Measurements from ENCODE around the gene PTPRO. TPM values are rescaled to one million over a fixed set of nuclear protein-coding genes. Genes with fewer than 3 reads are reported as not detected.

The PTPRO gene
- total and polyA plus RNA-seq, 10 of the 15 experiments (the other 5 are each of a cell fraction or from before 2014, with no cell fraction given), result 1.2 to 5.3 (median 3.5) TPM

DNA sequence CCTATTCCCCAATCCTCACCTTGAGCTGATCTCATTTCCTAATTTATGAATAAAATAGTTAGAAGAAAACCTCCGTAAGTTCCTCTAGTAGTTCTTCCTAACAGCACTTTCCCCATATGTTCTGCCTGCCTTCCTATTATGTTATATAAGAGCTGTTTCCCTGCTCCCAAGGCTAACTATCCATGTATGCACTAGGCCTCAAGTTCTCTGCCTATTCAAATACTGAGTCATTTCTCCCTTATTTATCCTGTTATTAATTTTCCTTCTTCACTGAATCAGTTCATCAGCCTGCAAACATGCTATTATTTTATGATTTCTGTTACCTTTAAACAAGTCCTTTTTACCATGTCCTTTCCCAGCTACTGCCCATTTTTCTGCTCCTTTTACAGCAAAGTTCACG, 302.8 kb downstream of the PTPRO start:
- no peaks in the 10 kb centered on the region for H3K4me1 ChIP-seq (ENCODE audit: control insufficient read depth, insufficient read depth, low read length)
- H3K4me2 ChIP-seq (ENCODE audit: control insufficient read depth, insufficient read depth), result no peak overlapping the region
- ChIA-PET RAD21 (ENCODE audit: unreplicated experiment) (no interaction called here), CTCF (no interaction called here), SMC1A (ENCODE audit: uncharacterized antibody, unreplicated experiment) (interaction anchor here (1.2 to 1.3 kb wide), 2 partner anchors 9 to 16 kb away, joined by 3 read pairs; no protein-coding TSS in a partner anchor), POLR2A (interaction anchor here (1.5 kb wide), 1 partner anchor 165 kb away, joined by 3 read pairs; no protein-coding TSS in a partner anchor)
- TF ChIP-seq PAX5 (IDR thresholded peaks at IDR 0.05; ENCODE audit: borderline replicate concordance, low read depth, low read length), result no peak
- no peak for TF ChIP-seq ASH2L (IDR thresholded peaks at IDR 0.05; ENCODE audit: borderline replicate concordance, low read depth)
- no peak for TF ChIP-seq FOXM1 (IDR thresholded peaks at IDR 0.05; ENCODE audit: low read depth, low read length)
- no peak for TF ChIP-seq ATF7 (IDR thresholded peaks at IDR 0.05; ENCODE audit: low read depth)
- no peak for TF ChIP-seq SPI1 (IDR thresholded peaks at IDR 0.05; ENCODE audit: borderline replicate concordance, insufficient read depth, low read depth, low read length)
- no peak for TF ChIP-seq DPF2 (IDR thresholded peaks at IDR 0.05)
- no peak for TF ChIP-seq HDGF (IDR thresholded peaks at IDR 0.05)
- TF ChIP-seq SKIL (IDR thresholded peaks at IDR 0.05; ENCODE audit: low read depth, poor library complexity, severe bottlenecking), result no peak
- no peak for TF ChIP-seq MAX (IDR thresholded peaks at IDR 0.05; ENCODE audit: low read depth, low read length)
- no peak for TF ChIP-seq CHD1 (IDR thresholded peaks at IDR 0.05; ENCODE audit: low read depth, low read length)
- no peak for TF ChIP-seq SP1 (IDR thresholded peaks at IDR 0.05; ENCODE audit: low read depth, low read length)
- TF ChIP-seq BHLHE40 (IDR thresholded peaks at IDR 0.05; ENCODE audit: borderline replicate concordance in 1 of 2, low read depth in 2 of 2, low read length in 1 of 2), result no peak
- no peak for TF ChIP-seq BCL11A (IDR thresholded peaks at IDR 0.05; ENCODE audit: low read depth, low read length)
- no peak for TF ChIP-seq MXI1 (IDR thresholded peaks at IDR 0.05; ENCODE audit: low read depth, low read length)
- no peak for TF ChIP-seq IRF4 (IDR thresholded peaks at IDR 0.05; ENCODE audit: low read depth, low read length)
- TF ChIP-seq NFIC (IDR thresholded peaks at IDR 0.05; ENCODE audit: low read depth, low read length), result no peak
- H3K27ac ChIP-seq (ENCODE audit: control insufficient read depth, insufficient read depth), result no peak overlapping the region
- no TSS peak for BruUV-seq (replicated peaks)
- H3K79me2 ChIP-seq (ENCODE audit: control insufficient read depth, insufficient read depth, low read length), result no peaks in the 10 kb centered on the region
- no peak for FAIRE-seq
- no peaks in the 10 kb centered on the region for H3K27me3 ChIP-seq (replicated peaks in 1 of 2; ENCODE audit: control insufficient read depth in 2 of 2, insufficient read depth in 2 of 2, low read length in 1 of 2)
- 88% methylated on average over 2 of the region's 2 CpGs for WGBS (ENCODE audit: insufficient coverage, insufficient replicate concordance, low lambda C conversion rate, missing lambda C conversion rate)
- ATAC-seq, result no peak
- in situ Hi-C loops (cut with MboI), result no loop called here
- H3K9ac ChIP-seq (ENCODE audit: control insufficient read depth, insufficient read depth, low read length), result no peak overlapping the region
- no peak overlapping the region for H2AFZ ChIP-seq (ENCODE audit: control insufficient read depth, low read depth, low read length)
- H3K9me3 ChIP-seq (replicated peaks; ENCODE audit: control insufficient read depth, insufficient read depth, low read length), result no peaks in the 10 kb centered on the region
- H4K20me1 ChIP-seq (ENCODE audit: control insufficient read depth, insufficient read depth), result no peaks in the 10 kb centered on the region
- intact Hi-C loops (cut with micrococcal nuclease; ENCODE audit: unreplicated experiment), result no loop called here
- DNase-seq (ENCODE audit: low read depth, low spot score), result no peak
- no peak overlapping the region for H3K4me3 ChIP-seq
- H3K36me3 ChIP-seq (ENCODE audit: control insufficient read depth in 2 of 2, insufficient read depth in 2 of 2, low read length in 1 of 2), result no peaks in the 10 kb centered on the region

Data from GM12878 (cell line).